Neural cell (in vitro differentiated cells): ENCODE data around the gene SMS. TPM values are rescaled to one million over a fixed set of nuclear protein-coding genes. Genes with fewer than 3 reads are reported as not detected.

Experiments used
- H2AFZ ChIP-seq: fragments of 200-600, 300-800 bp; sonication (generic), shearing (Covaris generic); 2 replicates; pipeline ENCODE4 v1.6.0; 2014; ENCODE audit warnings: low read depth, mild to moderate bottlenecking, antibody characterized with exemption, low read length, moderate library complexity
- H3F3A ChIP-seq: fragments of 200-600 bp; shearing (Covaris generic); 2 replicates; pipeline ENCODE4 v1.6.1; 2016; ENCODE audit warnings: mild to moderate bottlenecking, moderate library complexity, mixed read lengths, antibody characterized with exemption, low read length; ENCODE audit not compliant: insufficient read depth, poor library complexity, severe bottlenecking
- H3K27ac ChIP-seq: fragments of 200-600, 300-800 bp; sonication (generic), shearing (Covaris generic); 2 replicates; pipeline ENCODE4 v1.5.1; 2014; ENCODE audit warnings: mild to moderate bottlenecking, low read length, moderate library complexity
- H3K27me3 ChIP-seq: fragments of 300-800, 200-600 bp; sonication (generic), shearing (Covaris generic); 2 replicates; pipeline ENCODE4 v1.6.0; 2014; ENCODE audit warnings: mild to moderate bottlenecking, low read depth, low read length, moderate library complexity; ENCODE audit not compliant: insufficient read depth
- H3K36me3 ChIP-seq: fragments of 300-800, 200-600 bp; sonication (generic), shearing (Covaris generic); 2 replicates; pipeline ENCODE4 v1.5.1; 2014; ENCODE audit warnings: mild to moderate bottlenecking, antibody characterized with exemption, low read length, moderate library complexity; ENCODE audit not compliant: insufficient read depth
- H3K4me2 ChIP-seq: fragments of 300-800, 200-600 bp; sonication (generic), shearing (Covaris generic); 2 replicates; pipeline ENCODE4 v1.6.0; 2014; ENCODE audit warnings: mild to moderate bottlenecking, low read length
- H3K4me3 ChIP-seq: fragments of 300-800, 200-600 bp; sonication (generic), shearing (Covaris generic); 2 replicates; pipeline ENCODE4 v1.5.1; 2014; ENCODE audit warnings: mild to moderate bottlenecking, low read length, moderate library complexity
- H3K79me2 ChIP-seq: fragments of 200-600 bp; shearing (Covaris generic); replicated peaks from 2 replicates; pipeline ENCODE4 v1.6.0; 2014; ENCODE audit warnings: mild to moderate bottlenecking, low read length, moderate library complexity; ENCODE audit not compliant: insufficient read depth
- H3K9ac ChIP-seq: fragments of 300-800, 200-600 bp; sonication (generic), shearing (Covaris generic); 2 replicates; pipeline ENCODE4 v1.6.1; 2016; ENCODE audit warnings: mild to moderate bottlenecking, low read length, mixed read lengths
- H3K9me2 ChIP-seq: fragments of 200-600 bp; shearing (Covaris generic); 2 replicates; pipeline ENCODE4 v1.6.1; 2016; ENCODE audit warnings: mild to moderate bottlenecking, low read length, mixed read lengths; ENCODE audit not compliant: insufficient read depth
- H3K9me3 ChIP-seq: fragments of 200-600, 300-800 bp; sonication (generic), shearing (Covaris generic); 2 replicates; pipeline ENCODE4 v1.6.1; 2016; ENCODE audit warnings: mild to moderate bottlenecking, mixed run types, low read length, moderate library complexity, mixed read lengths
- H4K20me1 ChIP-seq: fragments of 200-600 bp; shearing (Covaris generic); 2 replicates; pipeline ENCODE4 v1.6.1; 2016; ENCODE audit warnings: mild to moderate bottlenecking, mixed run types; ENCODE audit not compliant: insufficient read depth
- CTCF ChIP-seq: fragments of 450-650 bp; IDR thresholded peaks from 2 replicates; pipeline ENCODE4 v1.5.1; 2014; ENCODE audit warnings: antibody characterized with exemption, mild to moderate bottlenecking, moderate library complexity; ENCODE audit not compliant: poor library complexity, severe bottlenecking
- EP300 ChIP-seq: fragments of 450-650 bp; conservative IDR thresholded peaks from 2 replicates; pipeline ENCODE4 v1.6.1; 2014; ENCODE audit warnings: antibody characterized with exemption, mild to moderate bottlenecking, moderate library complexity; ENCODE audit not compliant: poor library complexity, severe bottlenecking
- EZH2 ChIP-seq: fragments of 200-600, 300-800 bp; shearing (Covaris generic), sonication (generic); IDR thresholded peaks from 2 replicates; pipeline ENCODE4 v1.6.1; 2014; ENCODE audit warnings: antibody characterized with exemption, low read length, borderline replicate concordance, mild to moderate bottlenecking; ENCODE audit not compliant: insufficient read depth, poor library complexity, severe bottlenecking
- MXI1 ChIP-seq: fragments of 450-650 bp; conservative IDR thresholded peaks from 2 replicates; pipeline ENCODE4 v1.6.1; 2014; ENCODE audit warnings: antibody characterized with exemption, mild to moderate bottlenecking; ENCODE audit not compliant: poor library complexity, severe bottlenecking
- POLR2AphosphoS5 ChIP-seq: IDR thresholded peaks from 2 replicates; pipeline ENCODE4 v1.6.1; 2012
- RAD21 ChIP-seq: fragments of 450-650 bp; conservative IDR thresholded peaks from 2 replicates; pipeline ENCODE4 v1.6.1; 2014; ENCODE audit warnings: antibody characterized with exemption, mild to moderate bottlenecking, moderate library complexity
- SMC3 ChIP-seq: fragments of 450-650 bp; conservative IDR thresholded peaks from 2 replicates; pipeline ENCODE4 v1.6.1; 2014; ENCODE audit warnings: antibody characterized with exemption, mild to moderate bottlenecking, moderate library complexity; ENCODE audit not compliant: poor library complexity
- TAF1 ChIP-seq: IDR thresholded peaks from 2 replicates; pipeline ENCODE4 v1.6.1; 2012; ENCODE audit warnings: low read depth
- polyA plus RNA-seq: library from polyadenylated mRNA; depleted of rRNA; stranded (reverse); fragments of >200 nt; gene quantifications from 2 replicates; pipeline ENCODE4 v1.2.3, GENCODE V29; 2014
- TF ChIP-seq, protein P1 (sequence below): IDR thresholded peaks from 2 replicates; pipeline ENCODE4 v1.6.1; 2012; ENCODE audit warnings: borderline replicate concordance

Gene SMS
- polyA plus RNA-seq, 1 donor from 2014 or later = 101 TPM

- Histone ChIP-seq H3K27ac (no peak overlapping the region), H3K9me2 (no peaks in the 10 kb centered on the region), H3K4me3 (no peak overlapping the region), H3K9me3 (no peaks in the 10 kb centered on the region), H3K79me2 (no peaks in the 10 kb centered on the region), H3K9ac (no peak overlapping the region), H3K4me2 (no peak overlapping the region), H3K36me3 (no peaks in the 10 kb centered on the region), H4K20me1 (no peaks in the 10 kb centered on the region), H3F3A (no peaks in the 10 kb centered on the region), H2AFZ (no peak overlapping the region), H3K27me3 (no peaks in the 10 kb centered on the region)
- TF ChIP-seq EP300 (no peak), EZH2 (no peak), POLR2AphosphoS5 (no peak), RAD21 (no peak), CTCF (no peak), TAF1 (no peak), MXI1 (no peak), SMC3 (no peak)
- TF ChIP-seq, protein P1, sequence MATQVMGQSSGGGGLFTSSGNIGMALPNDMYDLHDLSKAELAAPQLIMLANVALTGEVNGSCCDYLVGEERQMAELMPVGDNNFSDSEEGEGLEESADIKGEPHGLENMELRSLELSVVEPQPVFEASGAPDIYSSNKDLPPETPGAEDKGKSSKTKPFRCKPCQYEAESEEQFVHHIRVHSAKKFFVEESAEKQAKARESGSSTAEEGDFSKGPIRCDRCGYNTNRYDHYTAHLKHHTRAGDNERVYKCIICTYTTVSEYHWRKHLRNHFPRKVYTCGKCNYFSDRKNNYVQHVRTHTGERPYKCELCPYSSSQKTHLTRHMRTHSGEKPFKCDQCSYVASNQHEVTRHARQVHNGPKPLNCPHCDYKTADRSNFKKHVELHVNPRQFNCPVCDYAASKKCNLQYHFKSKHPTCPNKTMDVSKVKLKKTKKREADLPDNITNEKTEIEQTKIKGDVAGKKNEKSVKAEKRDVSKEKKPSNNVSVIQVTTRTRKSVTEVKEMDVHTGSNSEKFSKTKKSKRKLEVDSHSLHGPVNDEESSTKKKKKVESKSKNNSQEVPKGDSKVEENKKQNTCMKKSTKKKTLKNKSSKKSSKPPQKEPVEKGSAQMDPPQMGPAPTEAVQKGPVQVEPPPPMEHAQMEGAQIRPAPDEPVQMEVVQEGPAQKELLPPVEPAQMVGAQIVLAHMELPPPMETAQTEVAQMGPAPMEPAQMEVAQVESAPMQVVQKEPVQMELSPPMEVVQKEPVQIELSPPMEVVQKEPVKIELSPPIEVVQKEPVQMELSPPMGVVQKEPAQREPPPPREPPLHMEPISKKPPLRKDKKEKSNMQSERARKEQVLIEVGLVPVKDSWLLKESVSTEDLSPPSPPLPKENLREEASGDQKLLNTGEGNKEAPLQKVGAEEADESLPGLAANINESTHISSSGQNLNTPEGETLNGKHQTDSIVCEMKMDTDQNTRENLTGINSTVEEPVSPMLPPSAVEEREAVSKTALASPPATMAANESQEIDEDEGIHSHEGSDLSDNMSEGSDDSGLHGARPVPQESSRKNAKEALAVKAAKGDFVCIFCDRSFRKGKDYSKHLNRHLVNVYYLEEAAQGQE = no peak
Measured at GRCh38 chrX:21930986-21931385, 9.5 kb upstream of the SMS start.

DNA sequence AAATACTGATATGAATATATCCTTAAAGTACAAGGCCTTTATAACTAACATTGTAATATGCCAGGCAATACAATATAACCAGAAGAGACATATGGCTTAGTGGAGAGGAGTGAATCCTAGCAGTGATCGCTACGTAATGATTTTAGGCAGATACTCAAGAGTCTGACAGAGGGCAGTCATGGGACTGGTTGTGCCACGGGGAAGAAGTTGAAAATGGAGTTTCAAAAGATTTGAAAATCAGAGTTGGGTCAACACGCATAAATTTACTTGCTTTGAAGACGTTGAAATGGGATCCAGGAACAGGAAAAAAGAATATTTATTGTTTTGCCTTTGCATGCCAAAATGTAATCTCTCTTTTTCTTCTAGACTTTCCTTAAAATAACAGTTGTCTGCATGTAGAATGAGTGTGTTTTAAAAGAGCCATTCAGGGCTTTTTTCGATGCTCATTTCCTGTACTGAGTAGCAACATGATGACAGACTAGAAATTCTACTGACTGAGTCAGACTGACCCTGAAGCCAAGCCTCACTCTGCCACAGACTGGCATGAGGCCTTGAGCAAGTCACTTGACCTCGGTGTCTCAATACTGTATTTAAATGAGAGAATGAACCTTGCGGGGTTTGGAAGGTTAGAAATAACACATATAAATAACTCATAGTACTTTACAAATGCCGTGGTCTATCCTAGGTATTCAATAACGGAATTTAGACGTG lies 8.1 kb upstream of the SMS start:
- H4K20me1 ChIP-seq = no peaks in the 10 kb centered on the region
- H3K9me2 ChIP-seq = no peaks in the 10 kb centered on the region
- TF ChIP-seq CTCF (no peak), RAD21 (no peak), SMC3 (no peak), POLR2AphosphoS5 (no peak), TAF1 (no peak), EZH2 (no peak), EP300 (no peak), MXI1 (no peak)
- TF ChIP-seq, protein P1 = no peak
- H3K27me3 ChIP-seq = no peaks in the 10 kb centered on the region
- no peak overlapping the region for H3K4me3 ChIP-seq
- H3K4me2 ChIP-seq = no peak overlapping the region
- H3K79me2 ChIP-seq = no peaks in the 10 kb centered on the region
- H3K9me3 ChIP-seq = no peaks in the 10 kb centered on the region
- H3K36me3 ChIP-seq = no peaks in the 10 kb centered on the region
- no peak overlapping the region for H2AFZ ChIP-seq
- no peak overlapping the region for H3K27ac ChIP-seq
- no peak overlapping the region for H3K9ac ChIP-seq
- H3F3A ChIP-seq = no peaks in the 10 kb centered on the region
